PC-9 (cell line): ENCODE data around the gene DOK5. TPM values are rescaled to one million over a fixed set of nuclear protein-coding genes. Genes with fewer than 3 reads are reported as not detected.

Source experiments
- BruUV-seq: library from RNA; stranded (reverse); fragments of 400-500 nt; replicated peaks from 2 replicates; lab custom pipeline; 2021; lab: Mats Ljungman, UMichigan
- CTCF ChIA-PET: fragments of 300-600 bp; sonication (Branson Sonifier 250); formaldehyde crosslinking; loops from one replicate; lab custom pipeline; 2022; ENCODE audit warnings: antibody characterized with exemption; lab: Charles Lee
- POLR2A ChIA-PET: fragments of 300-600 bp; sonication (Branson Sonifier 250); formaldehyde crosslinking; loops from one replicate; lab custom pipeline; 2022; ENCODE audit warnings: antibody characterized with exemption; ENCODE audit not compliant: unreplicated experiment; lab: Charles Lee
- DNase-seq, 2 experiments: peaks; one replicate each; pipeline versions ENCODE4 v3.0.0 to v3.0.0-alpha.2; 2015 to 2022; ENCODE audit warnings: mixed read lengths in 1 of 2
- H2AFZ ChIP-seq: fragments of 200-600 bp; sonication (generic); 2 replicates; pipeline ENCODE4 v1.8.1; 2017; ENCODE audit warnings: antibody characterized with exemption
- H3F3A ChIP-seq: fragments of 200-600 bp; sonication (generic); 2 replicates; pipeline ENCODE4 v1.8.1; 2017; ENCODE audit warnings: antibody characterized with exemption, mild to moderate bottlenecking, low read depth; ENCODE audit not compliant: insufficient read depth
- H3K27ac ChIP-seq: fragments of 200-600 bp; sonication (generic); 2 replicates; pipeline ENCODE4 v1.6.1; 2016; ENCODE audit warnings: mixed run types
- H3K27me3 ChIP-seq: fragments of 200-600 bp; sonication (generic); 2 replicates; pipeline ENCODE4 v1.6.1; 2016; ENCODE audit warnings: low read depth, mixed run types; ENCODE audit not compliant: insufficient read depth
- H3K36me3 ChIP-seq: fragments of 200-600 bp; sonication (generic); 2 replicates; pipeline ENCODE4 v1.6.1; 2016; ENCODE audit warnings: low read depth, mixed run types
- H3K4me1 ChIP-seq: fragments of 200-600 bp; sonication (generic); replicated peaks from 2 replicates; pipeline ENCODE4 v1.6.1; 2016; ENCODE audit warnings: mixed run types; ENCODE audit not compliant: insufficient read depth
- H3K4me2 ChIP-seq: fragments of 200-600 bp; sonication (generic); 2 replicates; pipeline ENCODE4 v1.6.1; 2017; ENCODE audit warnings: mixed run types
- H3K4me3 ChIP-seq: fragments of 200-600 bp; sonication (generic); 2 replicates; pipeline ENCODE4 v1.6.1; 2016; ENCODE audit warnings: mixed run types
- H3K79me2 ChIP-seq: fragments of 200-600 bp; sonication (generic); 2 replicates; pipeline ENCODE4 v1.6.1; 2017; ENCODE audit warnings: low read depth, mixed run types
- H3K9me2 ChIP-seq: fragments of 200-600 bp; sonication (generic); 2 replicates; pipeline ENCODE4 v1.8.1; 2017; ENCODE audit warnings: mild to moderate bottlenecking; ENCODE audit not compliant: insufficient read depth
- H3K9me3 ChIP-seq: fragments of 200-600 bp; sonication (generic); 2 replicates; pipeline ENCODE4 v1.8.1; 2016; ENCODE audit warnings: low read depth; ENCODE audit not compliant: insufficient read depth
- H4K20me1 ChIP-seq: fragments of 200-600 bp; sonication (generic); 2 replicates; pipeline ENCODE4 v1.8.1; 2017; ENCODE audit not compliant: insufficient read depth
- CTCF ChIP-seq: fragments of 200-600 bp; sonication (generic); conservative IDR thresholded peaks from 2 replicates; pipeline ENCODE4 v1.6.1; 2017; ENCODE audit warnings: mixed run types, antibody characterized with exemption, mild to moderate bottlenecking, moderate library complexity
- EZH2 ChIP-seq: fragments of 200-600 bp; sonication (generic); IDR thresholded peaks from 2 replicates; pipeline ENCODE4 v1.8.0; 2017; ENCODE audit warnings: antibody characterized with exemption, low read depth
- intact Hi-C: fragments of 100-400 bp; cut with micrococcal nuclease; formaldehyde crosslinking; loops from one replicate; pipeline ENCODE4 v1.10.0; 2022; ENCODE audit not compliant: unreplicated experiment
- total RNA-seq: library from RNA; stranded (reverse); gene quantifications from 2 replicates; pipeline ENCODE4 v1.2.3, GENCODE V29; 2021

DOK5 gene
- total RNA-seq, 1 experiment from 2014 or later = not detected

DNA sequence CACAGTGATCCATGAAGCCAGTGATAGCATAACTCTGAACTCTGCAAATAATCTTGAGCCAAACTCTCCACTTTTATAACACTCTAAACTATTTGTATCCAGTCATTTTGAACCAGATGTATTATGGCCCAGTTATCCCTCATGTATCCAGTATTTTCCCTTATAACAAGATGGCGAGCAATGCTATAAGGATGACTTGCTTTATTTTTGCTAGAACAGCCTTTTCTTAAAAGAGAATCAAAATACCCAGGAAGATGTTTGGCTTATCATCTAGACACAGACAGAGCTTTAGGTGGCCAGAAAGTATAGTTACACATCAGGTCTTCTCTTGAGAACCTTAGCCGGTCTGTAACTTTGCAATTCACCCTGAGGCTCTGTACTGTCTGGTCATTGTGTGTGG, 81.0 kb downstream of the DOK5 start:
- ChIA-PET POLR2A (no interaction called here), CTCF (no interaction called here)
- H3K27me3 ChIP-seq = peaks cover 43% of the 10 kb centered on the region
- no peaks in the 10 kb centered on the region for H3K79me2 ChIP-seq
- no peaks in the 10 kb centered on the region for H3K36me3 ChIP-seq
- H3K4me2 ChIP-seq = no peak overlapping the region
- BruUV-seq = no TSS peak
- intact Hi-C loops = no loop called here
- DNase-seq = no peak
- no peak overlapping the region for H2AFZ ChIP-seq
- H3K4me1 ChIP-seq = no peaks in the 10 kb centered on the region
- no peak overlapping the region for H3K4me3 ChIP-seq
- H3K9me3 ChIP-seq = no peaks in the 10 kb centered on the region
- H3K27ac ChIP-seq = no peak overlapping the region
- H3K9me2 ChIP-seq = no peaks in the 10 kb centered on the region
- H3F3A ChIP-seq = no peaks in the 10 kb centered on the region
- no peaks in the 10 kb centered on the region for H4K20me1 ChIP-seq
- TF ChIP-seq EZH2 (no peak), CTCF (no peak)

- TF ChIP-seq EZH2 (no peak), CTCF (no peak)
- Histone ChIP-seq H3F3A (no peaks in the 10 kb centered on the region), H3K27me3 (peaks cover 43% of the 10 kb centered on the region), H3K4me3 (no peak overlapping the region), H2AFZ (no peak overlapping the region), H3K4me2 (no peak overlapping the region), H3K79me2 (no peaks in the 10 kb centered on the region), H3K36me3 (no peaks in the 10 kb centered on the region), H3K4me1 (no peaks in the 10 kb centered on the region), H4K20me1 (no peaks in the 10 kb centered on the region), H3K27ac (no peak overlapping the region), H3K9me2 (no peaks in the 10 kb centered on the region), H3K9me3 (no peaks in the 10 kb centered on the region)
- no peak for DNase-seq
- intact Hi-C loops = no loop called here
- ChIA-PET CTCF (no interaction called here), POLR2A (no interaction called here)
- no TSS peak for BruUV-seq
Observed at GRCh38 chr20:54557806-54558590, 82.6 kb downstream of the DOK5 start.

DNA sequence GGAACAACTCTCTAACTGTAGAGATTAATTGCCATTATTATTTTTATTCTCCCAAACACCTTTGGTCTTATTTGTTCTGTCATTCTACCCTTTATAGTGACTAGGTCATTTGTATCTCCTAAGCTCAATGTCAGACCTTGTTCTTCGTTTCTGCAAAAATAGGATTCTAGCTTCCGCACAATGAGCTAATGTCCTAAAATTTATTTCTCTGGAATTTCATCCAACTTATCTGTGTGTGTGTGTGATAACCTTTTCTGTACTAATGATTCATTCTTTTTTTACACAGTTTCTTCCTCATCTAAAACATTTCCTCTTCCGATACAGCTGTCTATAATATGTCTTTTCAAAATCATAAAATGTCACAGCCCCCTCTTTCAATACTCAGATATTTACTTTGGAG, 84.5 kb downstream of the DOK5 start:
- intact Hi-C loops = no loop called here
- TF ChIP-seq EZH2 = no peak
- TF ChIP-seq CTCF = no peak
- H3K9me2 ChIP-seq = no peaks in the 10 kb centered on the region
- no peaks in the 10 kb centered on the region for H4K20me1 ChIP-seq
- no peaks in the 10 kb centered on the region for H3K4me1 ChIP-seq
- H2AFZ ChIP-seq = no peak overlapping the region
- DNase-seq = no peak
- BruUV-seq = no TSS peak
- no peaks in the 10 kb centered on the region for H3K36me3 ChIP-seq
- H3K9me3 ChIP-seq = no peaks in the 10 kb centered on the region
- no peak overlapping the region for H3K27ac ChIP-seq
- H3F3A ChIP-seq = no peaks in the 10 kb centered on the region
- no peaks in the 10 kb centered on the region for H3K79me2 ChIP-seq
- CTCF ChIA-PET = no interaction called here
- H3K4me2 ChIP-seq = no peak overlapping the region
- no peak overlapping the region for H3K4me3 ChIP-seq
- POLR2A ChIA-PET = no interaction called here
- H3K27me3 ChIP-seq = peaks cover 43% of the 10 kb centered on the region
